Kidney capillary endothelial cell (primary cell): ENCODE results near the gene ADCY1.

Source experiments
- DNase-seq: peaks from one replicate; pipeline ENCODE4 v3.0.0-alpha.2; 2018; ENCODE audit warnings: low spot score

ADCY1 gene

GRCh38 chr7:45625714-45626440 is 51.7 kb downstream of the ADCY1 start:
- no peak for DNase-seq

DNA sequence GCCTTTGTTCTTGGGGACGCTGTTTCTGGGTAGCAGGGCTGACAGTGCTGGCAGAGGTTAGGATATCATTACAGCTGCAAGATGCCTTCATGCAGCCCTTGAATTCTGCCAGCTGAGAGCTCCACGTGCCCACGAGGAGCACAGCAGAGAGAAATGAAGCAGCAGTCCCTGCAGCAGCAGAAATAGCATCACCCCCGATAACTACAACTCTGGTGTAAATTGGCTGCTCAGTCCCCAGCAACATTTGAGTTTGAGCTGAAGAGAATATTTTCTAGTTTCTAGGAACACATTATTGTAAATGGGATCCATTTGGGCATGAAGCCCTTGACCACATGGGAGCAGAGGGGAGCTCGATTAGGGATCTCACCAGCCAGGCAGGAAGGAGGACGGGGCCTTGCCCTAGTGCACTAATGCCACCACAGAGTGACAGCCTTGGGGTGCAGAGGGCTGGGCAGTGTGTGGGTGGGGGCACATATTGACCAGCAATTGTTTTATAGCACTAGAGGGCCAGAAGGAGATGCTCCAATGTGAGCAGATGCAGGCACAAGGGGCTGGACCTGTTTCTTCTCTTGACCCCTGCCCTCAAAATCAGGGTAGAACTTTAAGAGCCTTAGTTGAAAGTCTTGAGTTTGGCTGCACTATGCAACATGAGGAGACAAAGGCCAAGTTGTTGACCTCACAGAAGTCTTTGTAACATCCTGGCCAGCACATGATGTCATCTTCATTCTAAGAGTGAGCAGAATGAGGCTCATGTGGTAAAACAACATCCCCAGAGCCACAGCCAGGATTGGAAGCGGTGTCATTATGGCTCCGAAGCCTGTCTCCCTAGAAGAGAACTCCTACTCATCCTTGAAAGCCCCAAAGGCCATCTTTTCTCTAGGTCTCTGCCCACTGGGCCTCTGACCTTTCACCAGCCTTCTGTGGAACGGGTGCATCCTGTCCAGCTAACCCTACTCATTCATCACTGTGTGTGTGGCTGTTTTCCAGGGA is 52.6 kb downstream of the ADCY1 start:
- no peak for DNase-seq

DNA sequence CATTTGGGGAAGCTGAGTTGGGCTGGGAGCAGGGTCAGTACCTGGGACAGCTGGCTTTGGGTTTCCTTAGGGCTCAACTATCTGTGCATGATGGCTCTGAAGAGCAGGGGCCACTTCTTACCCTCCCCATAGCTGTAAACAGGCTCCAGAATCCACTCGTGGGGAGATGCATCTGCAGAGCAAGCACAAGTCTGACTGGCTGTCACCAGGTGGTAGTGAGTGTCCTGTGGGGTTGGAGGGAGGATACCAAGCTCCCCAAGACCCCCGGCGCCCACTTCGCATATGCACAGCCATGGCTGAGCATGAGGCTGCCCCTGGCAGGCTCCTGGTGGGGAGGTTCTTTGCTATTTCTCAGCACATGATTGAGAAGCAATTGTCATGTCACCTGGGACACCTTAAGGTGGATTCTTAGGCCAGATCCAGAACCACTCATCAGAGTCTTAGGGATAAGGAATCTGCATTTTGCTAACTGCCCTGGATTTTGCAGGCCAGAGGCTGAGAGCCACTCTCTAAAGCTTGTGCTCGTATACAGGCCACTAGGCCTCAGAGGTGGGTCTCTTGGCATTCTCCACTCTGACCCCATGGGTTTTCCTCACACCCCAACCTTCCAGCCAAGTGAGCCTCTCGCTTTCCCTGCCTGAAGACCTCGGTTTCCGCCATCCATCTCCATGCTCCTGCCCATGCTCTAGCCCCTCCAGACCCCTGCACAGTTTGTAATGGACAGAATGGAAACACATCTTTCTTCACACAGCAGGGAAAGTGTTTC is 53.7 kb downstream of the ADCY1 start:
- DNase-seq, result no peak

DNA sequence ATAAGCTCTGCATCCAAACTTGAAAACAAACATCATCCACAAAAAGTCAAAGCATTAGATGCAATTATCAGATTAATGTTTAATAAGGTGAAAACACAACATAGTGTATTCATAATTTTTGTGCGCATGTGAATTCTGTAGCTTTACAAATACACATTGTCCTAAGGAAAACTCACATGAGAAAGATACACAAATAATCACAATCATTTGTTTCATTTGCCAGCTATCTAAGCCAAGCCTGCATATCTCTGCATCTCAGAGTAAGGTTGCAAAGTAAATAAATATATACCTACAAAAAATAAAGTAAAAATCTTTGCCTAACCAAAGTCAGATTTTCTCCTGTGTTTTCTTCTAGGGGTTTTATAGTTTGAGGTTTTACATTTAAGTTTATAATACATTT is 57.4 kb downstream of the ADCY1 start:
- DNase-seq, result no peak

- no peak for DNase-seq
These were observed 62.6 kb downstream of the ADCY1 start for GRCh38 chr7:45636733-45637132.

DNA sequence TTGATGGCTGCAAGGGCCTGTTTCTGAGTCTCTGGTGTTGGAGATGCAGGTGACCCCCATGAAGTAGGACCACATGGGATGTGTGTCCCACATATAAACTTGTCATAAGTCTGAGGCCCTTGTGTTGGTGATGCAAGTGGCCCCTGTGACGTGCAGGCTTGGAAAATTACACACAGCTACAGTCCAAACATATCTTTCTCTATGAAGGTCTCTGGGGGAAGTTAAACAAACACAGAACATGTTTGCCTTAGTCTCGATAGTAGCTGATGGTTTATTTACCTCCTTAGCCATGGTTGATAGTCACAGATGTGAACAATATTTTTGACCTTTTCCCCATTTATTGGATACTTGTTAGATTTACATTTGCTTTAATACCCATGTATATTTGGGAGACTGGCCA is 64.7 kb downstream of the ADCY1 start:
- DNase-seq, result no peak

GRCh38 chr7:45642044-45642443 is 67.9 kb downstream of the ADCY1 start:
- DNase-seq, result no peak

- DNase-seq, result no peak
These were observed 69.5 kb downstream of the ADCY1 start for GRCh38 chr7:45643630-45644029.

- DNase-seq, result no peak
These were observed 70.1 kb downstream of the ADCY1 start for GRCh38 chr7:45644237-45644636.

DNA sequence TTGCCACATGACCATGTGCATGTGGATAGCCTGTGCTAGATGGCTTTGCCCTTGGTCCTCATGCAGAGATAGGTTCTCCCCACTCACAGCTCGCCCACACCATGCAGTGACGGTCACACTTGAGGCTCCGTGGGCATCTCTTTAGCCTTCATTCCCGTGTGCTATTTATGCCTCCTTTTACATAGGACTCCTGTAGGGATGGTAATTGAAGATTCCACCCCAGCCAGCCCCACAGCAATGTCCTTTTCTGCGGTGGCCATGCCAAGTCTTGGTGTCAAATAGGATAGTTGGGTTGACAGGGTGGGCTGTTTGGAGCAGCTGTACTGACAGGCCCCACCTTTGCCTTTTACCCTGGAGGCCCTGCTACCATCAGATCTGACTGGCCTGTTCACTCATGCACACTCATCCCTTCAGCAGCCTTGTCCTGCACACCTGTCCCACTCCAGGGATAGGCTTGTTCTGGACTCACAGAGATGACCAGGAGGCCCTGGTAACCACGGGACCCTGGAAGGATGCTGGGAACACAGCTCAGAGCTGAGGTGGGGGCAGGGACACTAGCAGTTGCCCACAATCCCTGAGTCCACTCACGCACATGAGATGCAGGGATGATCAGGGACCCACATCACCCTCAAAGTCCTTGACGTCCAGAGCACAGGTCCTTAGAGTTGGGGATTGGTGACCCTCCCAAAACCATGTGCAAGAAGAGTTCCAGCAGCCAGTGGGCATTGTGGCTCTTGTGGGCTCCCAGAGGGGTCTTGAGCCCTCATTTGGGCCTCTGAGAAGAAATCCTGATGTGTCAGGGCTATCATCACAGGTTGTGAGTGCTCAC is 71.2 kb downstream of the ADCY1 start:
- DNase-seq, result no peak

DNA sequence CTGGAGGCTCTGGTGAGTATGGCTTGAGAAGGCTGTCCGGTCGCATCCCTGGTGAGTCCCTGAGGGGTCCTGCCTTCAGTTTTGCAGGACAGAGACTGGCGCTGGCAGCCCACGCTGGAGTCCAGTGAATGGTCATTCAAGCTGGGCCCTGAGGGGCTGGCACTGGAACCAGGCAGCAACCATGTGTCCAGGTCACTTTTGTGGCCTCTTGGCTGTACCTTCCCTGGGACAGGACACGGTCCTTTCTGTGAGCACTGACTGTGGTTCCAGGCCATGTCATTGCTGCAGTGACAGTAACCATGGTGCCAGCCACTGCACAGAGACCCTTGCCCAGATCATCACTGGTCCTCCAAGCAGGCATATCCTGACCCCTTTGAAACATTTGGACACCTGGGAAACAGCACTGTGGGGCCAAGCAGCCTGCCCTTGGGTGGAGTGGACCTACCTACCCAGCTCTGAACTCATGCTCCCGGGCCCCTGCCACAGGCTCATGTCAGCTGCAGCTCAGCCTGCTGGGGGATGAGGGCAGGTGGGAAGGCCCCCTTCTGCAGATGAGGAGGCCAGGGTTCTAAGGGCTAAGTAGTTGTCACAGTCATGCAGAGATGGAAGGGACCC is 72.1 kb downstream of the ADCY1 start:
- no peak for DNase-seq

GRCh38 chr7:45646996-45647825 is 73.0 kb downstream of the ADCY1 start:
- DNase-seq, result no peak

- DNase-seq, result no peak
These were observed 74.0 kb downstream of the ADCY1 start for GRCh38 chr7:45647967-45648670.

DNA sequence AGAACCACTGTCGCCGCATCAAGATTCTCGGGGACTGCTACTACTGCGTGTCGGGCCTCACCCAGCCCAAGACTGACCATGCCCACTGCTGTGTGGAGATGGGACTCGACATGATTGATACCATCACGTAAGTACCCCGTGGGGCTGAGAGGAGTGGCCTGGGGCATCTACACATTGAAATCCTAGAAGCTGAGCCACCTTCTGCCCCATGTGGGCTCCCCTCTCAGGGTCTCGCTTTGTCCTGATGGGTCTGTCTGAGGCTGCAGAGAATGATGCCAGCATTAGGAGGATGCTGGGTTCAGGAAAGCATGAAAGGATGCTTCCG is 74.5 kb downstream of the ADCY1 start:
- no peak for DNase-seq

- DNase-seq, result no peak
These were observed 75.6 kb downstream of the ADCY1 start for GRCh38 chr7:45649560-45650346.

GRCh38 chr7:45650404-45651394 is 76.5 kb downstream of the ADCY1 start:
- DNase-seq, result peak; percentile 56

DNA sequence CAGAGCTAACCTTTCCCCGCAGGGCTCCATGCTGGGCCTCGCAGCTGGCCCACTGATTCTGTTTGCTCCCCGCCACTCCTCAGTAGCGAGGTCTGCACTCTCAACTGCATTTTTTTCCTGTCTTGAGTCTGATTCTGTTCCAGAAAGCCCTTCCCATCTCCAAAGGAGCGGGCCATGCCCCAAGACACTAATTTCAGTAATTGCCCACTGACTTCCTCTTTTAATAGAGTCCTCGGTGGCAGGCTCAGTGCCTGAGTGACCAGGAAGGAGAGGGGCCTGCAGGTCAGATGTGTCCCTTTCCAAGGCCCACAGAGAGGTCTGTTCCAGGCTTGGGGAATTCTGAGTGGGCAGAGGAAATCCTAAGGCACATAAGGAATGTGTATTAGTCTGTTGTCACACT is 77.4 kb downstream of the ADCY1 start:
- DNase-seq, result no peak

DNA sequence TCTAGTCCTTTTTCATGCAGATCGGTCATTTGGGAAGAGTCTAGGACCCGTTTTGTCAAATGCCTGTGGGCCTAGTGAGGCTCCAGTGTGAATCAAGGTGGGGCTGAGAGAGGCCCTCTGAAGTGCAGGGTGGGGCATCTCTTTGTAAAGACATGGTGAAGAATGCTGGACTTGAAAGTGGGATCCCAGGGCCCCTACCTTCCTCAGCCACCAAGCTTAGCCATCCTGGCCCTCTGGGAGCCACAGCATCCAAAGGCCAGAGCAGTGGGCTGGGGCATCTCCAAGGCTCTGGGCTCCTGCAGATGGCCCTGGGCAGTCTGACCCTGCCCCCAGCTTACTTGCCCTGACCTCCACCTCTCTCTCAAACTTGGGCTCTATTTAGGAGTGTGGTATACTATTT is 78.5 kb downstream of the ADCY1 start:
- no peak for DNase-seq
